HG03060 (cell line): ENCODE data around the gene CABS1.

Experiments used
- ATAC-seq: cut with Tn5 transposase; IDR thresholded peaks from one replicate; pipeline ENCODE4 v1.9.1; 2021; ENCODE audit warnings: low read depth, moderate number of reproducible peaks; ENCODE audit not compliant: unreplicated experiment

The CABS1 gene

DNA sequence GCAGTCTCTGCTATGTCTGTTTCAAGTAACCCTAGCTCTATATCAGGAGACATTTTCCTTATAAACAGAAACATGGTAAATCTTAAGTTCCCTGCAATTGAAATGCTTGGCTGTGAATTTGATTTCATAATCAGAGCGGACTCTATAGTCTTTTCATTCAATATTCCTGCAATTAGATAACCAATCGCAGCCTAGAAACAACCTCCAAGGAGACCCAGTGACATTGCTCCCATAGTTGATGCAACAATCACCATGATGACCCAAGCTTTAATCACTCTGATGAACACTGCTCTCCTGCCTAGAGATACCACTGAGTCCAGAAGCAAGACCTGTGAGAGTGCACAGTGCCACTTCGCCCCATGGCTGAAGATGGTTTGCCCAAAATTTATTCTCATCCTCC is at the start of gene CABS1:
Gene CABS1 (plus strand): TSS at position 301 of the 400 bp plus-strand sequence. CDS start 59 bp downstream, at position 360.
- no peak for ATAC-seq

DNA sequence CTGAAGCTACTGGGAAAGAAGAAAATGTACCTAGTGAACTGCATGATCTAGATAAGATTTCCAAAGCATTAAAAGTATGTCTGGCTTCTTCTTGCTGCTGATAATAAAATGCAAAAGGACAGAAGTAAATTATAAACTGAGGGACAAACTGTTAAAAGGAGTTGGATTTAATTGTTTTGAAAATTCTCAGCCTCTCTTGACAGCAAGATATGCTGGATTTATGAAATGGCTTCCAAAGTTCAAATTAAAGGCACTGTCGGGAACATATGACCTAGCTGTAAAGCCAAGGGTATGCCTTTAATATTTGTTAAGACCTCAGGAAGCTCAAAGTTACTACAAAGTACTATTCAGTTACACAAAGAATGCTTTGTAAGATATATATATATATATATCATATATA is 46.1 kb upstream of the CABS1 start:
- ATAC-seq: no peak

DNA sequence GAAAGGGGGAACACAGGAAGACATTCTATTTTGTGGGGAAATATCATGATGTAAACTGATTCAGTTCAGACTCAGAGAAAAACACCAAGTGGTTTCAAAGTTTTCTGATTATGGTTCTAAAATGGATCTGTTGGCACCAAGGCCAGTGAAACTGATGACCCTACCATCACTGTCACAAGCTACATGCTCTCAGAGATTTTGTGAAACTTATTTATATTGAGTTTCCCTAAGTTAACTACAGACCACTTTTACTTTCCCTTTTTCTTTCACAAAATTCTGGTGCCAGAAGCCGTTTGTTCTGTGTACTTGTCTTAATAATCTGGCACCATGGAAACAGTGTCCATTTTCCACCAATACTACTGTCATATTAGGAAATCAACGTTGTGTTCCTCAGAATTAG is 43.4 kb upstream of the CABS1 start:
- no peak for ATAC-seq

DNA sequence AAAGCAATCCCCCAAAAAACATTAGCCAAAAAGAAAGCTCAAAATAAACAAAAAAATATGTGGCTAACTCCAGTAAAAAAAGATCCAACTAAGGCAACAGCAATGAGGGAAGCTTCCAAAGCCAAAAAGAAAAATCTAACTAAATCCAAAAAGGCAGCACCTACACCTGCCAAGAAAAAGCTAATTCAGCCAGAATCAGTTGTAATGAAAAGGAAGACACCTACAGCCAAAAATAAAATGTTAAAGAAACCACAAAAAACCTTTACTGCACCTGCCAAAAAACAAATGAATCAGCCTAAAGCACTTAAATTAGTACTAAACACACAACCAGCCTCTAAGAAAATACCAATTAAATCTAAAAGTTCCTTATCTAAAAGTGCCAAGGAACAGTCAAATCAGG is 37.2 kb upstream of the CABS1 start:
- ATAC-seq: no peak

DNA sequence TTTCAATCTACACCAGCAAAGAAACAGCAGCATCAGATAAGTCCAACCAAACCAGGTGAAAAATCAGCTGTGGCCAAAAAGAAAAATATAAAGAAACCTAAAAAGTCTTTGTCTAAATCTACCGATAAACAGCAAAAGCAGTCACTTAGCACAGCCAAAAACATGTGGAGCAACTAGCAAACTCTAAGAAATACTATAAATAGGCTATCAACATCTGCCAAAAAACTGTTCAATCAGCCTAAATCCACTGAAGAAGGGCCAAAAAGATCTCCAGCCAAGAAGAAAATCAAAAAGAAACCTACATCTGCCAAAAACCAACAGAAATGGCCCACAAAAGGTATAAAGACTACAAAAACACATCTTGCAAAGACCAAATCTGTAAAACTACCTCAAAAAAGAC is 36.7 kb upstream of the CABS1 start:
- no peak for ATAC-seq

DNA sequence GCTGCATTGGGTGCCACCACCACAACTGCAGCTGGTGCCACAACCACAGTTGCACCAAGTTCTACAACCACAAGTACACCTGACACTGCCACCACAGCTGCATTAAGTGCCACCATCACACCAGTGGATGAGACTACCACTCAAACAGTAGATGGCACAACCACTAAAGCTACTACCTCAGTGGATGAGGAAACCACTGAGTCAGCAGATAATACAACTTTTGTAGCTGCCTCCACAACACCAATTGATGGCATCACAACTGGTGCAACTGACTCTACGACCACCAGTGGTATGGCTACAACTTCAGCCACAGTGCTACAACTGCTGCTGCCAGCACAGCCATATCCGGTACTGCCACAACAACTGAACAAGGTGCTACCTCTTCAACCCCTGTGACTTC is 35.1 kb upstream of the CABS1 start:
- ATAC-seq: no peak

DNA sequence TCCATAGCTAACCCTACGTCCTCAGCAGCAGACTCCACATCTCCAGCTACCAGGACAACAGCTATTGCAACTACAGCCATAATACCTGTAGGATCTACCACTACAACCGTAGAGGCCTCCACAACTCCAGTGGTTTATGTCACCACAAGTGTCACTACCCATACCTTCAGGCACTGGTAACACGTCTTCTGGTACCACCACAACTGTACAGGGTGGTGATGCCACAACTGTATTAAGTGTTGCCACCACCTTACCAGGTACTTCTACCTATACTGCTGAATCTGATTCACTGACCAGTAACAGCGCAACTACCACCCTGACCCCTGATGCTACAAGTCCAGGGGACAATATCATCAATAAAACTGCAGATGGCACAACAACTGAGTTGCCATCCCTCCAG is 34.6 kb upstream of the CABS1 start:
- no peak for ATAC-seq

DNA sequence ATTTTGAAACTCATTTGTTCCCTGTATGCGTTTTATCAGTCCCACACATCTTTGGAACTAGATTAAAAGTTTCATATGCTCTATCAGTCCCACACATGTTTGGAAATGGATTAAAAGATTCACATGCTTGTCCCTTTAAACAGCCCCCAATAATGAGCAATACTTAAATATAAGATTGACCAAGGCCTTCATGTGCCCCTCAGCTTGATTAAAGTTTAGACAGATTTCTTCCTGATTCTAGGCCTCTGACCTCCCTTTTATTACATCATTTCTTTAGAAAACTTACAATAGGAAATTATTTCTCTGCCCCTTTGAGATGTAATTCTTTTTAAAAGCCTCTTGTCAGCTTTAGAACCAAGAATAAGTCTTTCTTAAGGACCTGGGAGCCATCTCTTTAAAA is 31.7 kb upstream of the CABS1 start:
- no peak for ATAC-seq

DNA sequence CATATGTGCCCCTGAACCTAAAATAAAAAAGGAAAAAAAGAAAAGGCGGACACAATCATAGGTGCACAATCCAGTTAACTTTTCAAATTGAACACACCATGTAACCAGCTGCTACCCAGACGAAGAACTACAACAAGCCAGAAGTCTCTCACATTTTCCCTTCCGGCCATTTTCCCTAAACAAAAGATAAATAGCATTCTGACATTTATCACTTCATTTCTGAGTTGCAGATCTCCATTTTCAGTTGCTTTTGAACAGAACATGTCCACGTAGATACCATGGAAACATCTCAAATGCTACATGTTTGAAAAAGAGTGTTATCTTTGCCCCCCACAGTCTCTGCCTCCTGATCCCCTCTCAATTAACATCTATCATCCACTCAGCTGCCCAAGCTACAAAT is 29.2 kb upstream of the CABS1 start:
- no peak for ATAC-seq

DNA sequence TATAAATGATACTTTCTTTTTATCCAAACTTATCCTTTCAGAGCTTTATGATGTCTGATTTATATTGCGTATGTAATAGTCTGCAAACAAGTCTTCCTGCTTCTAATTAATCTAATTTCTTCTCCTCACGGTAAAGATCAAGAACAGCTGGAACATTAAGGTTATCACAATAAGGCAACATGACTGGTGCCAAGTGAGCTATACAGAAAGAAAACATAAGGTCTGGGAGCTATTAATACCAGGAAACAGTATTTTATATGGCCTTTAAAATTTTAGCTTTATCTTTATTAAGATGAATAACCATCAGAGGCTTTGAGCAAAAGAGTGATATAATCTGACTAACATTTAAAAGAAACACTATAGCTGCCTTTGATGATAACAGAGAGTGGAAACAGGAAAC is 28.7 kb upstream of the CABS1 start:
- ATAC-seq: no peak

DNA sequence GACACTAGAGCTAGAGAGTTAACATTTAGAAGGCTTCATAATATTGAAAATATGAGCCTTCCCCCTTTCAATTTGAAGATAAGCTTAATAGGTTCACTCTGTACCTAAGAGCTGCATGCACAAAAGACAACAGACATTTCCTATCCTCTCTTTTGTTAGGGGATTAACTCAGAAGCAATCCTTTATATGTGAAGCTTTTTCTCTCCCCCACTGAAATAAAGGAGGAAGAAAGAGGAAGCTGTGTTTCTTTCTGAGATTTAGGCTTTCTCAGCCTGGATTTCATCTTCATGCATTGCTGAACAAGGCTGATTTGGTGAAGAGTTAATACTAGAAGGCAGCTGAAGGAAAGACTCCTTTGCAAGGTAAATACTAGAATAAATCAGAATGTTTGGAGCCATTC is 21.0 kb upstream of the CABS1 start:
- no peak for ATAC-seq

DNA sequence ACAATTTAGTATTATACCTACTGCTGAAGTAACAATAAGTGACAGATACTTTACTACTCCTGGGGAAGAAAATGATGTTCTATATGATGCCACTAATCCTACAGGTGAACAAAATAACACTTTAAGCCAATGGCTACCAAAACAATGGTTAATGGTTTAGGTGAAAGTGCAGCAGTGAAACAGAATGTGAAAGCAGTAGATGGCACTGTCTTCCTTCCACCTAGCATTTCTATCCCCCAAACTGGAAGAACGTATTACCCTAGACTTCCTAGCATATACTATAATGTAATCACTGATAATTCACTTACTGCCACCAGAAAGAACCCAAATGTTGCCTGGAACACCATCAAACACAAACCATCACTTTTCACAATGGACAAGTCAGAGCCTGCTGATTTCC is 18.9 kb upstream of the CABS1 start:
- ATAC-seq: peak; percentile 72

DNA sequence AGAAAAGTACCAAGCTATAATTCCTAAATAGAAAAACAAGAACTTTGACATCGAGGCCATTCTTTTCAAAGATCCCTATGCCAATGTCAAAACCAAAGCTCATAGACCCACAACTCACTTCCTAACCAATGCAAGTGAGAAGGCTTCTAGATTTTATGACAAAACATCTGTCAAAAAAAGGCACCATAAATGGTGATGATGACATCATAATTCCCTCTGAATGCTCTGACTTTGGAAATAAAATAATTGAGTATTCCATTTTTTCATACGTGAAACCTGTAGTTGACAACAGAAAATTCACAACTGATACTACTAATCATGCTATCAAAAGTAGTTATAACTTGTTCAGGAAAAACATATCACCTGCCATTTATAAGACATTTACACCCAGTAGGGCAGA is 8.7 kb upstream of the CABS1 start:
- no peak for ATAC-seq

DNA sequence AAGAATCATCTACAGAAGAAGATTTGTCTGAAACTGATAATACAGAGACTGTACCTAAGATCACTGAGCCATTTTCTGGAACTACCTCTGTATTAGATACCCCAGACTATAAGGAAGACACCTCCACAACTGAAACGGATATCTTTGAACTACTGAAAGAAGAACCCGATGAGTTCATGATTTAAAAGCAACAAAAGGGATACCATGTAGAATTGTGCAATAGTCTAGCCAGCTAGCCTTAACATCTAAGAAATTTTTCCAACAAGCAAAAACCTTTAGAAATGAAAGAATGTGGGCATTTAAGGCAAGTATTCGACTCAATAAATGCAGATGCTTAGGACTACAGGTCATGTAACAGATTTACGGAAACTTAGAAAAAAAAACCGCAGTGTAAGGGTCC is 1.3 kb downstream of the CABS1 start:
- no peak for ATAC-seq

DNA sequence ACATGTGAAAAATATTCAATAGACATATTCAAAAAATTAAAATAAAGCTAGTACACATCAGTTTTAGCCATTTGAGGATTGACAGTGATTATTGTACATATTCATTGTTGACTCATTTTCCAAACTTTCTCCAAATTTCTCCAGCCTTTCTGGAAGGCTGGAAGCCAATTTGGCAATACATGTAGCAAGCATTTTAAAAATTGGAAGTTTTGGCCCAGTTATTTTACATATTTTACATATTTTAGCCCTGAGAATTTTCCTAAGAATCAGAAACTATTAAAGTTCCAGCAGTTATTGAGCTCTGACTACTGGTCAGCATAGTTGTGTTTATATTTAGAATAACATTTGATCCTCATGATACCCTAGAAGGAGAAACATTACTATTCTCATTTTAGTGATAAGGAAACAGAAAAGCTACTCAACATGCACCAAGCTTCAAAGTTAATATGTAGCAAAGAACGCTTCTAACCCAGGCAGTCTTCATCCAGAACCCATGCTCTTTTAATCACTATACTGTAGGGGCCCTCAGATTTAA is 3.2 kb downstream of the CABS1 start:
- ATAC-seq: no peak

DNA sequence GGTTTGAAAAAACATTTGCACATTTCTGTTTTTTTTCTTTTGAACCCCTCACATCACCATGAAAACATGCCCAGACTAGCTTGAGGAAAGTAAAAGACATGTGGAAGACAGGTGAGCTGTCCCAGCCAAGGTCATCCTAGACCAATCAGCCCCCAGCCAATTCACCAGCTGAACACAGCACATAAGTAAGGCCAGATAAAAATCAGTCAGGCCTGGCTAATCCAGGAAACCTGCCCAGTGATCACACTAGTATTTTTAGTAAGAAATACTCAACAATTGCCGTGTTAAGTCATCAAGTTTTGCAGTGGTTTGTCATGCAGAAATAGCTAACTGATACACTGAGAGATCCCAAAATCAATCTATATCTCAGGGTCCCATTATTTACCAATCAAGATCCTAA is 21.4 kb downstream of the CABS1 start:
- ATAC-seq: no peak

DNA sequence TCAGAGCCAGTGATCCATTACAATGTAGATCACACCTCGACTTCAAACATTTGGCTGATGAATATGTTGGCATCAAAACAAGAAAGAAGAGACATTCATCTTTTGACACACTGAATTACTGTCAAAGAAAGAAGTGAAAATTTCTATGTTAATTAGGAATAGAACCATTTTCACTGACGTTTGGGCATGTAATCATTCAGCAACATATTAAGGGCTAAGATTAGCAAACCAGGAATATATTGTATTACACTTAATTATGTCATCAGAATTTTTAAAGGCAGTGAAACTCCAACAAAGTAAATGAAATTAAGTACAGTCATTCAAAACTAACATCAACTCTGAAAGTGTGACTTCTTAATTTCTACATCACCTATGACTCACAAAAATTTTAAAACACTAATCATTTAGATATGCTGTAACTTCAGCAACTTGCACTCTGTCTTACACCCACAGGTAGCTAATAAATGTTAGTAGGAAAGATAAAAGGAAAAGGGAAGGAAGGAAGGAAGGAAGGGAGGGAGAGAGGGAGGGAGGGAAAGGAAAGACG is 24.4 kb downstream of the CABS1 start:
- ATAC-seq: no peak

DNA sequence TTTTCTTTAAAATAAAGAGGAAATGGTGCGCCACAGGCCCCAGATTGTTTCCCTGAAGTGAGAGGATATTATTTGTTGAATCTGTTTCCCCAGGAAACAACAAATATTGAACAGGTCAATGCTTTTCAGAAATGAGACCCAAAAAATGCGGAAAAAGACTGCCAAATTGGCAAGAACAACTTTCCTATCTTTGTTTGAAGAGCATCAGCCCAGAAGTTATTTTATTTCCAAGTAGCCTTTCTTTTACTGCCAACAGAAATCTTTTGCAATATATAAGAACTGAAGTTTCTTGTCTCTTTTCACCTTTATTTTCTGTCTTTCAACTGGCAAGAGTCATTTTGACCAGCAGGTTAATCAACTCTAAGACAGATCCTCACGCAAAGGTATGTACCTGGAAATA is 25.7 kb downstream of the CABS1 start, which contains the start of gene SMR3A:
Gene SMR3A (plus strand): TSS at position 301 of the 400 bp plus-strand sequence. CDS start 1,356 bp downstream, outside the sequence.
- no peak for ATAC-seq

DNA sequence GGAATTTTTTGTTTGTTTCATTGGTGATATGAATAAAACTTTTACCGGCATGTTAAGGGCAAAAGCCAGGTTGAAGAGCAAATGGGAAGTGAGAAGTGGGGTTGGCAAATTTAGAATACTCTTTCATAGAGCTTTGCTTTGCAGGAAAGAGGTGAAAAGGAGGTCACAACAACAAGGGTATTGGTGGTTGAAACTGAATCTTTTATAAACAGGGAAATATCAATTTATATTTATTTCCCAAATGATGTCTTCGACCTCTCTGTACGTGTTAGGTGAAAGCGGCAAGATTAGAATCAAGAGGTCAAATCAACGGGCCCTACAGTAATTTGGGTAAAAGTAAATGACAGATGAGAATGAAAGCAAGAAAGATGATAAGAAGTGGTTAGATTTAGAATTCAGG is 29.2 kb downstream of the CABS1 start:
- ATAC-seq: peak; percentile 61

DNA sequence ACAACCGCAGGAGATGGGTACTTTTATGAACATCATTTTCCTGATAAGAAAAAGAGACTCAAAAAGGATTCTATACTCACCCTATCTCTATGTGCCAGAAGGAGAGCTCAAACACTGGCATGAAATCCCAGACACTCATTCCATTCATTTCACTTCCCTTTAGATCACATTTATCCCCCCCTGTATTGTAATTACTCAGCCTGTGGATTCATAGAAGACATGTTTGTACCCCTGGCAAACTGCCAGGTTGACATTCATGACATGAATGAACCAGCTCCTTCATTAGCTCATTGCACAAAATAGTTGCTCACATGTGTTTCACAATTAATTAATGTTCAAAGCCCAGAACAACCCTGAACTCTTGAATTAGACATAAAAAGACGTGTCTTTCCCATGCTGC is 30.7 kb downstream of the CABS1 start:
- ATAC-seq: no peak

DNA sequence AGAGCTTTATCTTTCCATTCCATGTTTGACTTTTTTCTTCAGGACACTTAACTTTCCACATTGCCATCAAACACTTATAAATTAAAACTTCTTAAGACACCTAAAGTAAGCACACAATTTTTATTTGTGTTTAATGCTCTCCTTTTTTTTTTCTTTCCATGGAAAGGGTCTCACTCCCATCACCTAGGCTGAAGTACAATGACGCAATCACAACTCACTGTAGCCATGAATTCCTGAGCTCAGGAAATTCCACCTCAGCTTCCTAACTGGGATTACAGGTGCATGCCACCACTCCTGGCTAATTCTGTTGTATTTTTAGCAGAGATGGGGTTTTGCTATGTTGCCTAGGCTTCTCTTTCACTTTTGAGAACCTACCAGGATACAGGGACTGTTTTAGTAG is 33.0 kb downstream of the CABS1 start:
- no peak for ATAC-seq

DNA sequence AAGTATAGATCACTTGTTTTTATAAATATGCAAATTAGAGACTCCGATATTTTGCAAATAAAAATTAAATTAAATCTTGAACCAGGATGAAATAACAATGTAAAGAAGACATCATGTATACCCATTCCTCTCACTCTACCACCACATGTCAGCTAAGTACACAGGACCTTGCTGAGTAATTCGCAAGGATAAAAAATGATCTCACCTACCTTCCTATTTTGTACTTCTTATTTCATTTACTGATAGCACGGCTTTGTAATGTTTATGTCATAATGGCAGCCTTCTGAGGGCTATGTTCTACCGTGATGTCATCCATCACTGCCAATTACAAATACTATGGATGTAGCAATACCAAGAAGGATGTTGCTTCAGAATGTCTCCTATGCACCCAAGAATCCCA is 37.2 kb downstream of the CABS1 start:
- ATAC-seq: no peak

DNA sequence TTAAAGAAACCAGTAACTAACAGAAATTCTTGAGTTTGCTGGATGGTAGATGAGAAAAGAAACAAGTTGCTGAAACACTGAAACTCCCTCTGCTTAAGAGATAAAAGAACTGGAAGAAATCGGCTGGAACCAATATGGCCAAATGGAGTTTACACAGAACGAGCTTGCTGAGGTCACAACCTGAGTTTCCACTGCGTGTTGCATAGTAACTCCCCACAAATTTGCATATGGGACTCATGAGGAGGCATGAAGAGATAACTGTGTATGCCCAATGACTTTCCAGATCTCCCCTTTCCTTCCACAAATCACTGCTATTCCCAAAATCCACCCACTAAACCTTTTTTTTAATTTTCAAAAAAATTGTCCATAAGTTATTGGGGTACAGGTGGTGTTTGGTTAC is 38.0 kb downstream of the CABS1 start:
- ATAC-seq: no peak
